ENCODE measurements around the gene DNAI2. TPM values are rescaled to one million over a fixed set of nuclear protein-coding genes. Genes with fewer than 3 reads are reported as not detected.

Gene DNAI2
- total RNA-seq, 6 experiments from 2014 or later: not detected

- Histone ChIP-seq H3K27me3 (peaks cover 0 to 8% of the 10 kb centered on the region in 2 donors), H3K27ac (no peak overlapping the region), H3K4me1 (no peaks in the 10 kb centered on the region), H3K9me3 (no peaks in the 10 kb centered on the region), H3K36me3 (no peaks in the 10 kb centered on the region), H3K4me3 (no peak overlapping the region)
- ATAC-seq: no peak
- intact Hi-C loops (cut with DNase I): loop anchor here in 1 of 2 donors (10.0 kb wide), 1 partner anchor 55 kb away; no protein-coding TSS in a partner anchor
- no peak for DNase-seq
- TF ChIP-seq, protein P1, sequence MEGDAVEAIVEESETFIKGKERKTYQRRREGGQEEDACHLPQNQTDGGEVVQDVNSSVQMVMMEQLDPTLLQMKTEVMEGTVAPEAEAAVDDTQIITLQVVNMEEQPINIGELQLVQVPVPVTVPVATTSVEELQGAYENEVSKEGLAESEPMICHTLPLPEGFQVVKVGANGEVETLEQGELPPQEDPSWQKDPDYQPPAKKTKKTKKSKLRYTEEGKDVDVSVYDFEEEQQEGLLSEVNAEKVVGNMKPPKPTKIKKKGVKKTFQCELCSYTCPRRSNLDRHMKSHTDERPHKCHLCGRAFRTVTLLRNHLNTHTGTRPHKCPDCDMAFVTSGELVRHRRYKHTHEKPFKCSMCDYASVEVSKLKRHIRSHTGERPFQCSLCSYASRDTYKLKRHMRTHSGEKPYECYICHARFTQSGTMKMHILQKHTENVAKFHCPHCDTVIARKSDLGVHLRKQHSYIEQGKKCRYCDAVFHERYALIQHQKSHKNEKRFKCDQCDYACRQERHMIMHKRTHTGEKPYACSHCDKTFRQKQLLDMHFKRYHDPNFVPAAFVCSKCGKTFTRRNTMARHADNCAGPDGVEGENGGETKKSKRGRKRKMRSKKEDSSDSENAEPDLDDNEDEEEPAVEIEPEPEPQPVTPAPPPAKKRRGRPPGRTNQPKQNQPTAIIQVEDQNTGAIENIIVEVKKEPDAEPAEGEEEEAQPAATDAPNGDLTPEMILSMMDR (IDR thresholded peaks at IDR 0.05): no peak
- TF ChIP-seq POLR2A (IDR thresholded peaks at IDR 0.05): no peak
- WGBS (ENCODE audit: insufficient coverage, low coverage, low lambda C conversion rate, missing lambda C conversion rate): no CpG with 5 or more reads among the region's 22 CpGs
Observed at GRCh38 chr17:74359916-74360315, 85.9 kb downstream of the DNAI2 start.

DNA sequence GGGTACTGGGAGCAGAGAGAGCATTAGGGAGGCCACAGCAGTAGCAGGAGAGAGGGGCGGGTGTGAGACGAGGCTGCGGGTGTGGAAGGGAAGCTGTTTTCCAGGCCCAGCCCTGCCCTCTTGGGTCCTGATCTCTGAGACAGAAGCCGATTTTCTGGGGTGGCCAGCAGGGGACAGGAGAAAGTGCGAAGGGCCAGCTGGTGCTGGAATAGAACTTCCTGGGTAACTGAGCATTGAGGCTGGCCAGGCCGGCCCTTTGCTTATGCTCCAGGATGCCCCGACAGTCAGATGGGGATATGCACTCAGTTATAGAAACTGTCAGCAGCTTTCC lies 86.8 kb downstream of the DNAI2 start:
- 70% methylated on average over 3 of the region's 7 CpGs for WGBS (ENCODE audit: insufficient coverage, low coverage, low lambda C conversion rate, missing lambda C conversion rate)
- Histone ChIP-seq H3K4me3 (no peak overlapping the region), H3K36me3 (no peaks in the 10 kb centered on the region), H3K9me3 (no peaks in the 10 kb centered on the region), H3K27me3 (peaks cover 0 to 8% of the 10 kb centered on the region in 2 donors), H3K27ac (no peak overlapping the region), H3K4me1 (no peaks in the 10 kb centered on the region)
- DNase-seq: no peak
- no peak for ATAC-seq
- no peak for TF ChIP-seq POLR2A (IDR thresholded peaks at IDR 0.05)
- TF ChIP-seq, protein P1 (IDR thresholded peaks at IDR 0.05): no peak
- intact Hi-C loops (cut with DNase I): loop anchor here in 1 of 2 donors (10.0 kb wide), 1 partner anchor 56 kb away; no protein-coding TSS in a partner anchor

DNA sequence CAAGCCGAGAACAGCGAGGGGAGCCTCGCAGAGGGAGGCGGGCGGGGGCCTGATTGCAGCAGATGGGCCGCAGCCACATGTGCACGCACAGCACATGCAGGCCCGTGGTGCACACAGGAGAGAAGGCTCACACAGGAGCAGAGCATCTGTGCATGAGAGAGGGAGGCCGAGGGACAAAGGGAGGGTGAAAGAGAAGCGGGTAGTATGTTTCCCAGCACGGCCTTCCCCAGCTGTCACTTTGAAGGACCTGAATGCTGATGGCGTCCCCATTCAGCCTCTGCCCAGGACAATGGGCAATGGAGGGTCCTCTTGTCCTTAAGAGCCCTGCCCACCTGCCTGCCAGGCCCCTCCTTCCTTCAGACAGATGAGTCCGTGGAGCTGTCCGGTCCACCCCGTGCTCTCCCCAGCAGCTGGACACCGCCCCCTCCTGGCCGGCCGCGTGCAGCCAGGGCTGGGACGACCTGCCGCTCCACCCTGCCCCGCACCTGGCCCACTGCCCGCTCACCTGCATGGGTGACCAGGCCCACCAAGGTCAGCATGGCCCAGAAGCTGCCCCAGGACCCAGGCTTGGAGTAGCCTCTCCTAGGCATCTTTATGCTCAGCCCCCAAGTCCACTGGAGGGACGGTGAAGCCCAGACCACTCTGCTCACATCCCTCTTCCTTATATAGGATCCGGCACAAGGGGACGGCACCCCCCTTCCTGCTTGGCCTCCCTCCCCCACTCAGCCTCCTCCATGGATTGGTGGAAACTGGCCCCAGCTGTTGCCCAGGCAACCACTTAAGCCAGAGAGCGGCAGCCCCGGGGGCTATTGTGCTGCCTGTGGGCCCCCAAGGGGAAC lies 87.4 kb downstream of the DNAI2 start, which contains the start of gene BTBD17:
TSS of gene BTBD17 (minus strand) at position 639 of the 839 bp plus-strand sequence. CDS start at position 590, 49 bp downstream.
- Histone ChIP-seq H3K27ac (no peak within 1 kb of the TSS), H3K27me3 (peaks cover 0 to 8% of the 10 kb centered on the region in 2 donors), H3K4me3 (no peak within 1 kb of the TSS), H3K36me3 (no peaks in the 10 kb centered on the region), H3K9me3 (no peaks in the 10 kb centered on the region), H3K4me1 (no peaks in the 10 kb centered on the region)
- TF ChIP-seq, protein P1 (IDR thresholded peaks at IDR 0.05): peak; percentile 56 to 65 (median 64)
- TF ChIP-seq POLR2A (IDR thresholded peaks at IDR 0.05): no peak
- intact Hi-C loops (cut with DNase I): loop anchor here in 1 of 2 donors (10.0 kb wide), 1 partner anchor 57 kb away; no protein-coding TSS in a partner anchor
- WGBS (ENCODE audit: insufficient coverage, low coverage, low lambda C conversion rate, missing lambda C conversion rate): 26% methylated on average over 4 of the region's 28 CpGs
- DNase-seq (peak; percentile 62 to 69 (median 65)), ATAC-seq (peak; percentile 71 to 79 (median 76))

- no peak overlapping the region for H3K4me3 ChIP-seq
- H3K36me3 ChIP-seq: no peaks in the 10 kb centered on the region
- no peak overlapping the region for H3K27ac ChIP-seq
- no peaks in the 10 kb centered on the region for H3K9me3 ChIP-seq
- no peaks in the 10 kb centered on the region for H3K4me1 ChIP-seq
- ATAC-seq: no peak
- WGBS (ENCODE audit: insufficient coverage, low coverage, low lambda C conversion rate, missing lambda C conversion rate): 7% methylated on average over 3 of the region's 9 CpGs
- peaks cover 0 to 8% of the 10 kb centered on the region in 2 donors for H3K27me3 ChIP-seq
- TF ChIP-seq POLR2A (IDR thresholded peaks at IDR 0.05): no peak
- TF ChIP-seq, protein P1 (IDR thresholded peaks at IDR 0.05): no peak
- intact Hi-C loops (cut with DNase I): loop anchor here in 1 of 2 donors (10.0 kb wide), 1 partner anchor 57 kb away; no protein-coding TSS in a partner anchor
- DNase-seq: no peak
Observed at GRCh38 chr17:74362069-74362405, 88.0 kb downstream of the DNAI2 start.
